Esophagus squamous epithelium (tissue), 4 donors: Measurements from ENCODE around the gene CHRNB2.

Experiments used
- CTCF ChIP-seq, 6 experiments: fragments of 450-650 bp in 4 of 6; fragments of 200-600 bp in 2 of 6; sonication (generic) in 2 of 6; IDR thresholded peaks; one replicate each; pipeline ENCODE4 v1.5.1; 2016 to 2019; ENCODE audit warnings: antibody characterized with exemption in 6 of 6, mild to moderate bottlenecking in 4 of 6, moderate library complexity in 4 of 6
- POLR2A ChIP-seq, 4 donors: fragments of 450-650 bp; IDR thresholded peaks; one replicate each; pipeline ENCODE4 v1.6.1; 2017; ENCODE audit warnings: antibody characterized with exemption in 4 of 4, mild to moderate bottlenecking in 4 of 4, moderate library complexity in 3 of 4

GRCh38 chr1:154551474-154551873, 16.1 kb upstream of the CHRNB2 start:
- TF ChIP-seq CTCF (IDR thresholded peaks at IDR 0.05), result no peak
- TF ChIP-seq POLR2A (IDR thresholded peaks at IDR 0.05), result no peak
